GM19328 (cell line): ENCODE results near the gene SUN3.
A peak's percentile ranks its signal among the peaks of the same experiment; 100 is the strongest.

Source experiments
- ATAC-seq: cut with Tn5 transposase; IDR thresholded peaks from one replicate; pipeline ENCODE4 v1.9.1; 2021; ENCODE audit warnings: mild to moderate bottlenecking, moderate library complexity; ENCODE audit not compliant: unreplicated experiment

SUN3 gene

GRCh38 chr7:47979832-47980181, 49.1 kb downstream of the SUN3 start:
- ATAC-seq: no peak

GRCh38 chr7:47979145-47979831, 49.6 kb downstream of the SUN3 start, which contains the start of gene HUS1:
TSS of gene HUS1 (minus strand) at chr7:47979615. CDS start at chr7:47979519, 96 bp downstream.
- ATAC-seq: peak; percentile 100

GRCh38 chr7:47978790-47979144, 50.1 kb downstream of the SUN3 start:
- no peak for ATAC-seq

GRCh38 chr7:47973739-47974138, 55.2 kb downstream of the SUN3 start:
- ATAC-seq: no peak

GRCh38 chr7:47970761-47971160, 58.1 kb downstream of the SUN3 start:
- ATAC-seq: no peak

GRCh38 chr7:47968847-47969774, 59.8 kb downstream of the SUN3 start:
- ATAC-seq: peak; percentile 80

GRCh38 chr7:47967708-47968107, 61.2 kb downstream of the SUN3 start:
- no peak for ATAC-seq

- no peak for ATAC-seq
These were observed 61.8 kb downstream of the SUN3 start for GRCh38 chr7:47967123-47967522.

GRCh38 chr7:47965456-47965855, 63.5 kb downstream of the SUN3 start:
- no peak for ATAC-seq

- ATAC-seq: no peak
These were observed 66.6 kb downstream of the SUN3 start for GRCh38 chr7:47962262-47962661.

- ATAC-seq: no peak
These were observed 71.8 kb downstream of the SUN3 start for GRCh38 chr7:47957156-47957555.

GRCh38 chr7:47956220-47956619, 72.7 kb downstream of the SUN3 start:
- no peak for ATAC-seq

- no peak for ATAC-seq
These were observed 74.5 kb downstream of the SUN3 start for GRCh38 chr7:47954231-47954911.

GRCh38 chr7:47953822-47954221, 75.1 kb downstream of the SUN3 start:
- ATAC-seq: no peak

GRCh38 chr7:47952224-47952623, 76.7 kb downstream of the SUN3 start:
- no peak for ATAC-seq

GRCh38 chr7:47951374-47951773, 77.5 kb downstream of the SUN3 start:
- ATAC-seq: no peak

- no peak for ATAC-seq
These were observed 78.2 kb downstream of the SUN3 start for GRCh38 chr7:47950714-47951113.

- no peak for ATAC-seq
These were observed 79.2 kb downstream of the SUN3 start for GRCh38 chr7:47949703-47950102.

GRCh38 chr7:47948141-47948790, 80.6 kb downstream of the SUN3 start, which contains the start of gene PKD1L1:
TSS of gene PKD1L1 (minus strand) at chr7:47948466. CDS start at chr7:47948440, 26 bp downstream.
- no peak for ATAC-seq

- ATAC-seq: no peak
These were observed 81.6 kb downstream of the SUN3 start for GRCh38 chr7:47947355-47947749.
